ENCODE data around the gene PLA2G4A. TPM values are rescaled to one million over a fixed set of nuclear protein-coding genes. Genes with fewer than 3 reads are reported as not detected.

PLA2G4A gene
- total RNA-seq, 4 donors from 2014 or later, result 2.0 to 8.3 (median 6.1) TPM

- no peaks in the 10 kb centered on the region for H3K36me3 ChIP-seq
- H3K27me3 ChIP-seq, result no peaks in the 10 kb centered on the region
- no peak for DNase-seq
- intact Hi-C loops (cut with DNase I; ENCODE audit: low total_unique reads), result no loop called here
- no peak overlapping the region for H3K27ac ChIP-seq
- in situ Hi-C loops (cut with MboI; ENCODE audit: low pct_ligation_motif_present in 1 of 4, low pct_unique_long_range_greater_than_20kb in 1 of 4, low sequenced_read_pairs in 3 of 4), result no loop called here
- no peaks in the 10 kb centered on the region for H3K9me3 ChIP-seq
- 79 to 86% methylated on average over 1 of the region's 1 CpG for WGBS, 2 donors (ENCODE audit: low coverage in 1 of 2)
- H3K4me1 ChIP-seq, result peaks cover 0 to under 1% (median 0%) of the 10 kb centered on the region in 4 donors
- H3K4me3 ChIP-seq, result no peak overlapping the region
- TF ChIP-seq CTCF (IDR thresholded peaks at IDR 0.05), result no peak
- no peak for TF ChIP-seq EP300 (IDR thresholded peaks at IDR 0.05; ENCODE audit: low read depth)
- TF ChIP-seq POLR2AphosphoS5 (IDR thresholded peaks at IDR 0.05), result no peak
- no peak for TF ChIP-seq POLR2A (IDR thresholded peaks at IDR 0.05)
Measured at GRCh38 chr1:186864296-186864695, 35.5 kb downstream of the PLA2G4A start.

GRCh38 chr1:186865253-186865652, 36.5 kb downstream of the PLA2G4A start:
- intact Hi-C loops (cut with DNase I; ENCODE audit: low total_unique reads), result no loop called here
- Histone ChIP-seq H3K27ac (no peak overlapping the region), H3K4me3 (no peak overlapping the region), H3K4me1 (no peaks in the 10 kb centered on the region), H3K36me3 (no peaks in the 10 kb centered on the region), H3K27me3 (no peaks in the 10 kb centered on the region), H3K9me3 (no peaks in the 10 kb centered on the region)
- TF ChIP-seq EP300 (IDR thresholded peaks at IDR 0.05; ENCODE audit: low read depth) (no peak), CTCF (IDR thresholded peaks at IDR 0.05) (no peak), POLR2A (IDR thresholded peaks at IDR 0.05) (no peak), POLR2AphosphoS5 (IDR thresholded peaks at IDR 0.05) (no peak)
- no peak for DNase-seq
- in situ Hi-C loops (cut with MboI; ENCODE audit: low pct_ligation_motif_present in 1 of 4, low pct_unique_long_range_greater_than_20kb in 1 of 4, low sequenced_read_pairs in 3 of 4), result no loop called here
- WGBS, 2 donors (ENCODE audit: low coverage in 1 of 2), result 42 to 75% methylated on average over 1 of the region's 1 CpG

GRCh38 chr1:186865857-186866256, 37.1 kb downstream of the PLA2G4A start:
- DNase-seq, result no peak
- intact Hi-C loops (cut with DNase I; ENCODE audit: low total_unique reads), result no loop called here
- Histone ChIP-seq H3K36me3 (no peaks in the 10 kb centered on the region), H3K27me3 (no peaks in the 10 kb centered on the region), H3K4me1 (no peaks in the 10 kb centered on the region), H3K27ac (no peak overlapping the region), H3K4me3 (no peak overlapping the region), H3K9me3 (no peaks in the 10 kb centered on the region)
- no peak for TF ChIP-seq CTCF (IDR thresholded peaks at IDR 0.05)
- TF ChIP-seq POLR2A (IDR thresholded peaks at IDR 0.05), result no peak
- no peak for TF ChIP-seq POLR2AphosphoS5 (IDR thresholded peaks at IDR 0.05)
- WGBS, 2 donors (ENCODE audit: low coverage in 1 of 2), result 72 to 82% methylated on average over 3 of the region's 3 CpGs
- in situ Hi-C loops (cut with MboI; ENCODE audit: low pct_ligation_motif_present in 1 of 4, low pct_unique_long_range_greater_than_20kb in 1 of 4, low sequenced_read_pairs in 3 of 4), result no loop called here

GRCh38 chr1:186869526-186870228, 40.9 kb downstream of the PLA2G4A start:
- DNase-seq, result no peak
- WGBS, 2 donors (ENCODE audit: low coverage in 1 of 2), result 33 to 67% methylated on average over 1 of the region's 1 CpG
- no peak overlapping the region for H3K4me3 ChIP-seq
- H3K27ac ChIP-seq, result no peak overlapping the region
- H3K9me3 ChIP-seq, result no peaks in the 10 kb centered on the region
- no peaks in the 10 kb centered on the region for H3K4me1 ChIP-seq
- no peaks in the 10 kb centered on the region for H3K36me3 ChIP-seq
- in situ Hi-C loops (cut with MboI; ENCODE audit: low pct_ligation_motif_present in 1 of 4, low pct_unique_long_range_greater_than_20kb in 1 of 4, low sequenced_read_pairs in 3 of 4) (no loop called here), intact Hi-C loops (cut with DNase I; ENCODE audit: low total_unique reads) (no loop called here)
- H3K27me3 ChIP-seq, result no peaks in the 10 kb centered on the region
- TF ChIP-seq EP300 (IDR thresholded peaks at IDR 0.05; ENCODE audit: low read depth), result no peak
- no peak for TF ChIP-seq POLR2AphosphoS5 (IDR thresholded peaks at IDR 0.05)
- no peak for TF ChIP-seq POLR2A (IDR thresholded peaks at IDR 0.05)
- TF ChIP-seq CTCF (IDR thresholded peaks at IDR 0.05), result no peak

All from transverse colon (tissue), 4 donors.